ENCODE results near the gene ATP2B2. TPM values are rescaled to one million over a fixed set of nuclear protein-coding genes. Genes with fewer than 3 reads are reported as not detected.
"Not testable (repeated sequence)": the region's sequence is repeated elsewhere in the genome, so short reads cannot be mapped to it uniquely, and the experiment has no call there.

ATP2B2 gene
- total and polyA plus RNA-seq, 7 donors: 0.08 to 6.5 (median 0.77) TPM

DNA sequence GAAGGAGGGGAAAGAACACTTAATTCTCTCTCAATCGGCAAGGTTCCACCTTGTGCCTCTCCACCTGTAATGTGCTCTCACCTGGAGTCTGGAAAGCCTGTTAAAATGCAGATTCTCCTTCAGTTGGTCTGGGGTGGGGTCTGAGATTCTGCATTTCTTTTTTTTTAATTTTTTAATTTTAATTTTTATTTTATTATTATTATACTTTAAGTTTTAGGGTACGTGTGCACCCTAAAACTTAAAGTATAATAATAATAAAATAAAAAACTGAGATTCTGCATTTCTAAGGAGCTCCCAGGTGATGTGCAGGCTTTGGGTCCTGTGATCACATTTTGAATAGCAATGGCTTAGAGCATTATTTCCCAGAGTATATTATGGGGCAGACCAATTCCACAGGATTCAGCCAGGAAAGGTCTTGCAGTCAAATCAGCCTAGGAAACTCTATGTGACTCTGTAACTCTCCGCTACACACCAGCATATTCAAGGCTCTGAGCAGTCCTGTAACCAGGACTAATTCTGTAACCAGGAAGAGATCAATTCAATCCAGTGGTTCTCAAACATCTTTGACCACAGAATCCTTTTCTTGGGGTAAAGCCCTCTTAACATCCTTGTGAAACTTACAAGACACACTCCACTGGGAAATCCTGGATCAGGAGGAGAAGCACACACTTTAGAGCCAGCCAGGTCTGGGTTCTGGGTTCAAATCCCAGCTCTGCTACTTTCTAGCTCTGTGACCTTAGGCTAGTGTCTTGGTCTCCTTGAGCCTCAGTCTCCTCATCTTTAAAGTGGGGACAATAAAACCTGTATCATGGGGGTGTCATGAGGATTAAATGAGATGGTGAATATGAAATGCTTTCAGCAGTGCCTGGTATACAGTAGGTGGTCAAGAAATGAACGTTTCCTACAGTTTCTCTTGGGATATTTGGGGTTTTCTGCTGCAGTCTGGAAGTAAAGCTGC is 122.2 kb downstream of the ATP2B2 start:
- no peak overlapping the region for H3K4me3 ChIP-seq
- H3K4me1 ChIP-seq: peaks cover 7% of the 10 kb centered on the region
- TF ChIP-seq, protein P1, sequence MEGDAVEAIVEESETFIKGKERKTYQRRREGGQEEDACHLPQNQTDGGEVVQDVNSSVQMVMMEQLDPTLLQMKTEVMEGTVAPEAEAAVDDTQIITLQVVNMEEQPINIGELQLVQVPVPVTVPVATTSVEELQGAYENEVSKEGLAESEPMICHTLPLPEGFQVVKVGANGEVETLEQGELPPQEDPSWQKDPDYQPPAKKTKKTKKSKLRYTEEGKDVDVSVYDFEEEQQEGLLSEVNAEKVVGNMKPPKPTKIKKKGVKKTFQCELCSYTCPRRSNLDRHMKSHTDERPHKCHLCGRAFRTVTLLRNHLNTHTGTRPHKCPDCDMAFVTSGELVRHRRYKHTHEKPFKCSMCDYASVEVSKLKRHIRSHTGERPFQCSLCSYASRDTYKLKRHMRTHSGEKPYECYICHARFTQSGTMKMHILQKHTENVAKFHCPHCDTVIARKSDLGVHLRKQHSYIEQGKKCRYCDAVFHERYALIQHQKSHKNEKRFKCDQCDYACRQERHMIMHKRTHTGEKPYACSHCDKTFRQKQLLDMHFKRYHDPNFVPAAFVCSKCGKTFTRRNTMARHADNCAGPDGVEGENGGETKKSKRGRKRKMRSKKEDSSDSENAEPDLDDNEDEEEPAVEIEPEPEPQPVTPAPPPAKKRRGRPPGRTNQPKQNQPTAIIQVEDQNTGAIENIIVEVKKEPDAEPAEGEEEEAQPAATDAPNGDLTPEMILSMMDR (IDR thresholded peaks at IDR 0.05): no peak
- H3K9me3 ChIP-seq: peaks cover under 1% of the 10 kb centered on the region
- 69 to 73% (median 72%) methylated on average over 4 of the region's 4 CpGs for WGBS, 3 donors
- intact Hi-C loops (cut with DNase I): no loop called here
- H3K27me3 ChIP-seq (ENCODE audit: insufficient read depth in 3 of 3, low read length in 2 of 3): no peaks in the 10 kb centered on the region
- peaks cover 0 to 17% of the 10 kb centered on the region in 2 donors for H3K36me3 ChIP-seq (ENCODE audit: insufficient read depth in 1 of 2, low read depth in 1 of 2)
- peak overlapping the region; percentile 12 for H3K27ac ChIP-seq
- ATAC-seq (no peak), DNase-seq (no peak)

DNA sequence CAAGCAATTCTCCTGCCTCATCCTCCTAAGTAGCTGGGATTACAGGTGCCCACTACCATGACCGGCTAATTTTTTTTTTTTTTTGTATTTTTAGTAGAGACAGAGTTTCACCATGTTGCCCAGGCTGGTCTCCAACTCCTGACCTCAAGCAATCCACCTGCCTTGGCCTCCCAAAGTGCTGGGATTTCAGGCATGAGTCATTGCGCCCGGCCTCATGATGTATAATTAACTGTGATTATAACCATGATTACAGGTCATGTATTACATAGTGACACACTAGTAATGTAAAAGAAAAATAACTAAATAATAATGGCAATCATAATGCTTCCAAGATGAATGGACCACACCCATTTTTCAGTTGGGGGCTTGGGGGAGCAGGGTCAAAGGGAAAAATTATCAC is 122.9 kb downstream of the ATP2B2 start:
- H3K27ac ChIP-seq: peak overlapping the region; percentile 12
- H3K36me3 ChIP-seq (ENCODE audit: insufficient read depth in 1 of 2, low read depth in 1 of 2); ATAC-seq; intact Hi-C loops (cut with DNase I); H3K4me3 ChIP-seq; H3K9me3 ChIP-seq; H3K27me3 ChIP-seq (ENCODE audit: insufficient read depth in 3 of 3, low read length in 2 of 3); DNase-seq: not testable (repeated sequence)
- H3K4me1 ChIP-seq: peaks cover 14% of the 10 kb centered on the region
- WGBS, 3 donors: 77 to 85% (median 85%) methylated on average over 3 of the region's 3 CpGs

DNA sequence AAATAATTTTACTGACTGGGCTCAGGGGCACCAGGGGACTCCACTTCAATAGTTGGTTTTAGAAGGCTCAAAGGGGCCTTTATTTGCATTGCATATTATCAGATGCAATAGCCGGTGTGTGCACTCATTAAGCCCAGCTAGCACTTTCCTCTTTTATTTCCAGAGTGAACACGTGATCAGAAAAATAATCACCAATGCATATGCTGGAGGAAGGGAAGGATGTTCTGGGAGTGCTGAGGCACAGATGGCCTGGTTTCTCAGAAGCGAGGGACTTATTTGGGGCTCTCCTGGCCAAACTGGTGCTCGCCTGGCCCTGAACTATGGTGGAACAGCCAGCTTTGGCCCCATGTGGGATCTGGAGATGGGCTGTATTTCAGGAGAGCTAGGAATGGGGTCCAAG is 124.0 kb downstream of the ATP2B2 start:
- H3K4me3 ChIP-seq: no peak overlapping the region
- H3K36me3 ChIP-seq (ENCODE audit: insufficient read depth in 1 of 2, low read depth in 1 of 2): peaks cover 0 to 5% of the 10 kb centered on the region in 2 donors
- no peak overlapping the region for H3K27ac ChIP-seq
- H3K4me1 ChIP-seq: peaks cover 25% of the 10 kb centered on the region
- no peak for DNase-seq
- TF ChIP-seq, protein P1 (IDR thresholded peaks at IDR 0.05): no peak
- H3K27me3 ChIP-seq (ENCODE audit: insufficient read depth in 3 of 3, low read length in 2 of 3): no peaks in the 10 kb centered on the region
- WGBS, 3 donors: 51 to 79% (median 63%) methylated on average over 4 of the region's 4 CpGs
- no peaks in the 10 kb centered on the region for H3K9me3 ChIP-seq
- intact Hi-C loops (cut with DNase I): no loop called here
- no peak for ATAC-seq

DNA sequence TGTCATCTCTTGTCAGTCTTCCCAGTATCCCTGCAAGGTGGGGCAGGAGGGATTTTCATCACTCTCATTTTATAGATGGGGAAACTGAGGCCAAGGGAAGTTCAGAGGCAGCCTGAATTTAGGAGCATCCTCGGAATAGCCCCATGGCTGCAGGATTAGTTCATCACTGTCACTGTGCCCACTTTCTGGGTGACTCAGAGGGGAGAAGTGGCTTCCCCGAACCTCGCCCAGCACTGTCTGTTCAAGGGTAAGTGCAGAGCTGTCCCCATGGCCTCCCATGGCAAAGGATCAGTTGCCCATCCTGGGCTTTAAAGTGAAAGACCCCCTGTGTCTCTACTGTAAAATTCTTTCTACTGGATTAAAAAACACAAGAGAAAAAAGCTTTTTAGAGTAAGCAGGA is 124.5 kb downstream of the ATP2B2 start:
- intact Hi-C loops (cut with DNase I): no loop called here
- no peak overlapping the region for H3K4me3 ChIP-seq
- H3K27ac ChIP-seq: no peak overlapping the region
- no peaks in the 10 kb centered on the region for H3K9me3 ChIP-seq
- peaks cover 0 to under 1% of the 10 kb centered on the region in 2 donors for H3K36me3 ChIP-seq (ENCODE audit: insufficient read depth in 1 of 2, low read depth in 1 of 2)
- peaks cover 28% of the 10 kb centered on the region for H3K4me1 ChIP-seq
- WGBS, 3 donors: 30 to 45% (median 35%) methylated on average over 3 of the region's 3 CpGs
- DNase-seq (no peak), ATAC-seq (peak; percentile 41 to 74 (median 64))
- H3K27me3 ChIP-seq (ENCODE audit: insufficient read depth in 3 of 3, low read length in 2 of 3): no peaks in the 10 kb centered on the region
- TF ChIP-seq, protein P1 (IDR thresholded peaks at IDR 0.05): no peak

DNA sequence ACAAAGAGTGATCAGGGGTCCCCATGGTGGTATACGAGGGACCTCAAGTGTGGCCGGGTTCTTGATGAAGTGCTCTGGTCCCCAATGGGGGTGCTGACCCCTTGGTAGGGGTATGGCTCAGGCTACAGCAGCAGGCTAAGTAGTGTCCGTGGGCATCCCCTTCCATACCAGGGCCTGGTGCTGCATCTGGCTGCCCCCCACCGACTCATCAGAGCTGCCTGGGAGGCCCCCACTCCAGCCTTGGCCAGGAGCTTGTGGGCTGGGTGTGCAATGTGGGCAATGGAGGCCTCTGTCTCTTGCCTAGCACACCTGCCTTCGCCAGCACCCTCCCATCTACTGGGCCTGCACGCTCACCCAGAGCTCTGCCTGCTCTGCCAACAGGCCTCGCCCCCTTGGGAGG is 125.4 kb downstream of the ATP2B2 start:
- WGBS, 3 donors: 86 to 91% (median 88%) methylated on average over 7 of the region's 7 CpGs
- intact Hi-C loops (cut with DNase I): no loop called here
- Histone ChIP-seq H3K27me3 (ENCODE audit: insufficient read depth in 3 of 3, low read length in 2 of 3) (no peaks in the 10 kb centered on the region), H3K4me3 (no peak overlapping the region), H3K4me1 (peaks cover 28% of the 10 kb centered on the region), H3K9me3 (no peaks in the 10 kb centered on the region), H3K27ac (no peak overlapping the region), H3K36me3 (ENCODE audit: insufficient read depth in 1 of 2, low read depth in 1 of 2) (no peaks in the 10 kb centered on the region)
- no peak for DNase-seq
- TF ChIP-seq, protein P1 (IDR thresholded peaks at IDR 0.05): no peak
- ATAC-seq: no peak

Data from psoas muscle (tissue), 8 donors.